ENCODE data around the gene TMEM260. TPM values are rescaled to one million over a fixed set of nuclear protein-coding genes. Genes with fewer than 3 reads are reported as not detected.
A peak's percentile ranks its signal among the peaks of the same experiment; 100 is the strongest.

TMEM260 gene
- total RNA-seq, 3 donors from 2014 or later = 18.6 to 25.3 (median 20.7) TPM

GRCh38 chr14:56562883-56563282 lies 16.7 kb upstream of the TMEM260 start:
- no peaks in the 10 kb centered on the region for H3K4me1 ChIP-seq (ENCODE audit: low read depth)
- H3K36me3 ChIP-seq (ENCODE audit: low read depth) = no peaks in the 10 kb centered on the region
- H3K4me3 ChIP-seq = no peak overlapping the region
- no peaks in the 10 kb centered on the region for H3K9me3 ChIP-seq
- DNase-seq (no peak), ATAC-seq (no peak)
- TF ChIP-seq CTCF (IDR thresholded peaks at IDR 0.05) = no peak
- intact Hi-C loops (cut with DNase I, micrococcal nuclease) = no loop called here

DNA sequence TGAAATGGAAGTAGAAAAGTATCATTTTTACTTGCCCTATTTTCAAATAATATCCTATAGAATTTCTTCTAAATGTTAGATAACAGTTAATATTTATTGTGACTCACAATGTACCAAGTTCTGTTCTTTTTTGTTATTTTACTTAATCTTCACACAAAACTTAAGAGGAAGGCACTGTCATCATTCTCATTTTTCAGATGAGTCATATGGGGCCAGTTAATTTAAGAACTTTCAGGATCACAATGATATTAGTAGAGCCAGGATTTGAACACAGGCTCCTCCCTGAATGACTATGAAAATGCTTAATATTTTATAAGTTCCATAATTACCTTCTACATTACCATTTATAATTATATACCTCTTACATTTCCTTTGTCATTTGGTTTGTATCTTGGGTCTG lies 10.4 kb upstream of the TMEM260 start:
- H3K4me1 ChIP-seq (ENCODE audit: low read depth) = no peaks in the 10 kb centered on the region
- no peaks in the 10 kb centered on the region for H3K36me3 ChIP-seq (ENCODE audit: low read depth)
- H3K4me3 ChIP-seq = no peak overlapping the region
- DNase-seq = no peak
- no peak for ATAC-seq
- H3K9me3 ChIP-seq = no peaks in the 10 kb centered on the region
- intact Hi-C loops (cut with DNase I, micrococcal nuclease) = no loop called here
- TF ChIP-seq CTCF (IDR thresholded peaks at IDR 0.05) = no peak

DNA sequence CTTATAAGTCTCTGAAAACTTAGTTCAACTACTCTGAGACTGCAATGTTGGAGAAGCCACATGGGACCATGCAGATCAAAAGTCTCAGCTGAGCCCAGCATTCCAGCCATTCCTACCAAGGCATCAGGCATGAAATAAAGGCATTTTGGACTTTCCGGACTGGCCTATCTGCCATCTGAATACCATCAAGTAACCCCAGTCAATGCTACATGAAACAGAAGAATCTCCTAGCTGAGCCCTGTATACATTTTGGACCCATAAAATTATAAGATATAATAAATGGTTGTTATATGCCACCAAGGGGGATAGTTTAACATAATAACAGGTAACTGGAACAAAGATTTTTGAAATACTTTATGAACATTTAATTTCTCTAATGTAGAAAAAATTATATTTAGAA lies 9.3 kb upstream of the TMEM260 start:
- Histone ChIP-seq H3K4me3 (no peak overlapping the region), H3K9me3 (no peaks in the 10 kb centered on the region), H3K36me3 (ENCODE audit: low read depth) (no peaks in the 10 kb centered on the region), H3K4me1 (ENCODE audit: low read depth) (no peaks in the 10 kb centered on the region)
- no peak for TF ChIP-seq CTCF (IDR thresholded peaks at IDR 0.05)
- intact Hi-C loops (cut with DNase I, micrococcal nuclease) = no loop called here
- DNase-seq (no peak), ATAC-seq (no peak)

DNA sequence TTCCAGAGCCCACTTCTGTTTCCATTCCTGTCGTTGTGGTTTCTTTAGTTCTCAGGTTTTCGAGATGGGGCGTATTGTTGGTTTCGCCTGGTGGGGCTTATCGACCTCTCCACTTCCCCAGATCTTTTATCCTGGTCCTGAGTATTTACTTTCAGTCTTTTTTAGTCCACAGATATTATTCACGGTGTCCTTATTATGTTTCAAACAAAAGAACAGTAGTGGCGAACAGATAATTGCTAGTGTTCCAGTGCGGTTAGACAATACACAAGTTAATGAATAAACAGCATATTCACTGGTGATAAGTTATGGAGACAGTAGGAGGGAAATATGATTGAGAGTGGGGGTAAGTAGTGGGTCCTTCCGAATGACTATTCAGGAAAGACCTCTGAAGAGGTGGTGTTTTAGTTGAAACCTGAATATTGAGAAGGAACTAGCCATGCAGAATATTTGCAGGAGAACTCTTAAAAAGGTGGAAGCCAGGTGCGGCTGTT lies 668 bp downstream of the TMEM260 start:
- no peak for DNase-seq
- intact Hi-C loops (cut with DNase I, micrococcal nuclease) = no loop called here
- H3K4me3 ChIP-seq = peak overlapping the region; percentile 96
- H3K4me1 ChIP-seq (ENCODE audit: low read depth) = peaks cover 8% of the 10 kb centered on the region
- no peaks in the 10 kb centered on the region for H3K9me3 ChIP-seq
- no peak for TF ChIP-seq CTCF (IDR thresholded peaks at IDR 0.05)
- H3K36me3 ChIP-seq (ENCODE audit: low read depth) = no peaks in the 10 kb centered on the region
- ATAC-seq = peak; percentile 1

DNA sequence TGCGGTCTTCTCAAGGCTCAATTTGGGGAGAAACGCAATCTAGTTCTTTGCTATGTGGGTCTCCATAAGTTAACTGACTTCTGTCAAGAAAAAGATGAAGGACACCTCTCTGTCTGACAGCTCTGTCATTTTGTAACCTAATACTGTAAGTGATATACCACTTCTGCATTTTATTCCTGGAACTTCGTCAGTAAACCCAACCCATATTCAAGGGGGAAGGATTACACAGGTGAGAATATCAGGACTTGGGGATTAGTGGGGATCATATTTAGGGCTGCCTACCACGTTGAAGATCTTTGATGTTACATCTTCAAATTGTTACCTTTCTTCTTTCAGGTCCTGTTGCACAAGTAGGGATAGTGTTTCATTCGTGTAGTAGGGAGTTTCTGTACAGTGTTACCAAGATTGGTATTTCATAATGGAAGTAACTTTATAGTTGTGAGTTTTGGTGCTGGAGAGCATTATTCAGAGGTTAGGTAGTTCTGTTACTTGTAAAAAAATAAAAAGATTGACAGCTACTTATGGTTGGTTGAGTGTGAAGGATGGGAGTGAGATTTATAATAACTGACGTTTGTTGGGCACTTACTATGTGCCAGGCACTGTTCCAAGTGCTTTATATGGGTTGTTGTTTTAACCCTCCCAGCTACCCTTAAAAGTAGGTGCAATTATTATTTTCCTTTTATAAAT lies 1.6 kb downstream of the TMEM260 start:
- H3K9me3 ChIP-seq = no peaks in the 10 kb centered on the region
- no peaks in the 10 kb centered on the region for H3K36me3 ChIP-seq (ENCODE audit: low read depth)
- no peak for TF ChIP-seq CTCF (IDR thresholded peaks at IDR 0.05)
- peaks cover 8% of the 10 kb centered on the region for H3K4me1 ChIP-seq (ENCODE audit: low read depth)
- ATAC-seq (no peak), DNase-seq (no peak)
- no peak overlapping the region for H3K4me3 ChIP-seq
- intact Hi-C loops (cut with DNase I, micrococcal nuclease) = no loop called here
